ENCODE data around the gene MYL7.

Gene MYL7

DNA sequence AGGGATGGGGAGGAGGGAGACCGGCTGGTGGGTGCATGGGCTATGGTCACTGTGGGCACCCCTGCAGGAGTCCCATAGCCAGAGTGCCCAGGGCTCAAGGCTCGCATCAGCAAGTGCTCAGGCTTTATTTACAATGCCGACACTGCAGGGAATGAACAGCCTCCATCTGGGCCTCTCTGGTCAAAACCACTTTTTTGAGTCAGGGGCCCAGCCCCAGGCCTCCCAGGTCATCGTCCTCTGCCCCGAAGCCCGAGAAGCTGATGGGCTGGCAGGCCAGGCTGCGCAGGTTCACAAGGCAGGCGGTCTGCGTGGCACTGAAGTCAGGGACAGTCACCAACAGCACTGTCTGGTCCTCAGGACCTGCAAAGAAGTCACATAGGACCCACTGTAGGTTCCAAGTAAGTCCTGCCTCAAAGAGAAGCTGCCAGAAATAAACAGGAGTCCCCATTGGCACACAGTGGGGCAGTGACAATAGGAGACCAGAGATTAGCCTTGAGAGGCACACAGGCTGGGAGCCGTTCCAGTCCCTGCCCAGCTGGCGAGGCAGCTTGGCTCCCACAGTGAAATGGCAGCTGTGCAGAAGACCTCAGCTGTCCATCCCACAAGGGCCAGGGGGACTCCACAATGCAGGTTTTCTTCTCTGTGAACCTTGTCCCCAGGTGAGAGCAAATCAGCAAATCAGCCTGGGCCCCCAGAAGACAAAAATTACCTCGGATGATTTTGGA lies 26.4 kb downstream of the MYL7 start:
- Histone ChIP-seq H3K27ac (ENCODE audit: low read depth, low read length) (no peak overlapping the region), H3K4me1 (ENCODE audit: control insufficient read depth, insufficient read depth, low read length) (no peaks in the 10 kb centered on the region), H3K9ac (ENCODE audit: low read depth, low read length) (no peak overlapping the region), H3K36me3 (ENCODE audit: control insufficient read depth, insufficient read depth, low read length) (peaks cover 82% of the 10 kb centered on the region), H3K27me3 (ENCODE audit: control insufficient read depth, insufficient read depth, low read length) (no peaks in the 10 kb centered on the region), H3K4me3 (ENCODE audit: low read depth, low read length) (no peak overlapping the region), H3K9me3 (ENCODE audit: control insufficient read depth, insufficient read depth, low read length) (no peaks in the 10 kb centered on the region)

DNA sequence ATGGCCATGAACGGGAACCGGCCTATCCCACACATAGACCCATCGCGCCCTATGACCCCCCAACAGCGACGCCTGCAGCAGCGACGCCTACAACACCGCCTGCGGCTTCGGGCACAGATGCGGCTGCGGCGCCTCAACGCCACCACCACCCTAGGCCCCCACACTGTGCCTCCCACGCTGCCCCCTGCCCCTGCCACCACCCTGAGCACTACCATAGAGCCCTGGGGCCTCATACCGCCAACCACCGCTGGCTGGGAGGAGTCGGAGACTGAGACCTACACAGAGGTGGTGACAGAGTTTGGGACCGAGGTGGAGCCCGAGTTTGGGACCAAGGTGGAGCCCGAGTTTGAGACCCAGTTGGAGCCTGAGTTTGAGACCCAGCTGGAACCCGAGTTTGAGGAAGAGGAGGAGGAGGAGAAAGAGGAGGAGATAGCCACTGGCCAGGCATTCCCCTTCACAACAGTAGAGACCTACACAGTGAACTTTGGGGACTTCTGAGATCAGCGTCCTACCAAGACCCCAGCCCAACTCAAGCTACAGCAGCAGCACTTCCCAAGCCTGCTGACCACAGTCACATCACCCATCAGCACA lies 27.3 kb downstream of the MYL7 start:
- peaks cover 77% of the 10 kb centered on the region for H3K36me3 ChIP-seq (ENCODE audit: control insufficient read depth, insufficient read depth, low read length)

DNA sequence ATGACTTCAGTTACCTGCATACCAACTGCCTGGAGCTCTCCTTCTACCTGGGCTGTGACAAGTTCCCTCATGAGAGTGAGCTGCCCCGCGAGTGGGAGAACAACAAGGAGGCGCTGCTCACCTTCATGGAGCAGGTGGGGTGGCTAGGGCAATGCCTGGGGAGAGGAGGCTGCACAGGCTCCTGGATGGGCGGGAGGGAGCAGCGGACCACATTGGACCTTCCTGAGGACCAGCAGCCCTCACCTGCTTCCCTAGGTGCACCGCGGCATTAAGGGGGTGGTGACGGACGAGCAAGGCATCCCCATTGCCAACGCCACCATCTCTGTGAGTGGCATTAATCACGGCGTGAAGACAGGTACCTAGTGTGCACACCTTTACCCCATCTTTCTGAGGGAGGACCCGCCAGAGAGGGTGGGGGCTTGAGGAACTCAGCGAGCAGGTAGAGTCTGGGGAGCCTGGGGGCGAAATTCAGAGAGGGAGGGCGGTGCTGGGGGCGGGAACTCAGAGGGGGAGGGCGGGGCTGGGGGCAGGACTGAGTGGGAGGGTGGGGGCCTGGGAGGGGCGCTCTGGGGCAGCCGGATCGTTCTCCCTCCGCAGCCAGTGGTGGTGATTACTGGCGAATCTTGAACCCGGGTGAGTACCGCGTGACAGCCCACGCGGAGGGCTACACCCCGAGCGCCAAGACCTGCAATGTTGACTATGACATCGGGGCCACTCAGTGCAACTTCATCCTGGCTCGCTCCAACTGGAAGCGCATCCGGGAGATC lies 28.0 kb downstream of the MYL7 start:
- H3K27ac ChIP-seq (ENCODE audit: low read depth, low read length), result no peak overlapping the region
- no peaks in the 10 kb centered on the region for H3K27me3 ChIP-seq (ENCODE audit: control insufficient read depth, insufficient read depth, low read length)
- peaks cover 74% of the 10 kb centered on the region for H3K36me3 ChIP-seq (ENCODE audit: control insufficient read depth, insufficient read depth, low read length)
- H3K4me3 ChIP-seq (ENCODE audit: low read depth, low read length), result no peak overlapping the region
- no peaks in the 10 kb centered on the region for H3K4me1 ChIP-seq (ENCODE audit: control insufficient read depth, insufficient read depth, low read length)
- H3K9me3 ChIP-seq (ENCODE audit: control insufficient read depth, insufficient read depth, low read length), result no peaks in the 10 kb centered on the region
- H3K9ac ChIP-seq (ENCODE audit: low read depth, low read length), result no peak overlapping the region

More for the DNA sequence above, 27.3 kb downstream of the MYL7 start:
- Histone ChIP-seq H3K4me3 (ENCODE audit: low read depth, low read length) (no peak overlapping the region), H3K27ac (ENCODE audit: low read depth, low read length) (no peak overlapping the region), H3K27me3 (ENCODE audit: control insufficient read depth, insufficient read depth, low read length) (no peaks in the 10 kb centered on the region), H3K9me3 (ENCODE audit: control insufficient read depth, insufficient read depth, low read length) (no peaks in the 10 kb centered on the region), H3K9ac (ENCODE audit: low read depth, low read length) (no peak overlapping the region), H3K4me1 (ENCODE audit: control insufficient read depth, insufficient read depth, low read length) (no peaks in the 10 kb centered on the region)

DNA sequence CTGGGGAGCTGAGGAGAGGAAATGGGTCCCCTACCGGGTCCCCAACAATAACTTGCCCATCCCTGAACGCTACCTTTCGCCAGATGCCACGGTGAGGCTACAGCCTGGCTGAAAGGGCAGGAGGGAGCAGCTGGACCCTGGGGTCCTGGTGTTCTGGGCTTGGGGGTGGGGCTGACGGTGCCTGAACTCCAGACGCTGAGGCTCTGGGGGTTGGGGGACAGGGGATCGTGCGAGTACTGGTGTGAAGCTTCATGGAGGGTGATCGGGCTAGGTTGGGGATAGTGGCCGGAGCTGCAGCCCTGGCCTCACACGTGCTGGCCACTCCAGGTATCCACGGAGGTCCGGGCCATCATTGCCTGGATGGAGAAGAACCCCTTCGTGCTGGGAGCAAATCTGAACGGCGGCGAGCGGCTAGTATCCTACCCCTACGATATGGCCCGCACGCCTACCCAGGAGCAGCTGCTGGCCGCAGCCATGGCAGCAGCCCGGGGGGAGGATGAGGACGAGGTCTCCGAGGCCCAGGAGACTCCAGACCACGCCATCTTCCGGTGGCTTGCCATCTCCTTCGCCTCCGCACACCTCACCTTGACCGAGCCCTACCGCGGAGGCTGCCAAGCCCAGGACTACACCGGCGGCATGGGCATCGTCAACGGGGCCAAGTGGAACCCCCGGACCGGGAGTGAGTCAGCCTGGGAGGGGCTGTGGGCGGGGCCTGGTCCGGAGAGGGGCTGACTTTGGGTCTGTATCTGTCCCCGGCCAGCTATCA lies 28.7 kb downstream of the MYL7 start:
- H3K4me3 ChIP-seq (ENCODE audit: low read depth, low read length), result no peak overlapping the region
- H3K27me3 ChIP-seq (ENCODE audit: control insufficient read depth, insufficient read depth, low read length), result no peaks in the 10 kb centered on the region
- peaks cover 66% of the 10 kb centered on the region for H3K36me3 ChIP-seq (ENCODE audit: control insufficient read depth, insufficient read depth, low read length)
- no peak overlapping the region for H3K9ac ChIP-seq (ENCODE audit: low read depth, low read length)
- no peaks in the 10 kb centered on the region for H3K4me1 ChIP-seq (ENCODE audit: control insufficient read depth, insufficient read depth, low read length)
- H3K27ac ChIP-seq (ENCODE audit: low read depth, low read length), result no peak overlapping the region
- no peaks in the 10 kb centered on the region for H3K9me3 ChIP-seq (ENCODE audit: control insufficient read depth, insufficient read depth, low read length)

DNA sequence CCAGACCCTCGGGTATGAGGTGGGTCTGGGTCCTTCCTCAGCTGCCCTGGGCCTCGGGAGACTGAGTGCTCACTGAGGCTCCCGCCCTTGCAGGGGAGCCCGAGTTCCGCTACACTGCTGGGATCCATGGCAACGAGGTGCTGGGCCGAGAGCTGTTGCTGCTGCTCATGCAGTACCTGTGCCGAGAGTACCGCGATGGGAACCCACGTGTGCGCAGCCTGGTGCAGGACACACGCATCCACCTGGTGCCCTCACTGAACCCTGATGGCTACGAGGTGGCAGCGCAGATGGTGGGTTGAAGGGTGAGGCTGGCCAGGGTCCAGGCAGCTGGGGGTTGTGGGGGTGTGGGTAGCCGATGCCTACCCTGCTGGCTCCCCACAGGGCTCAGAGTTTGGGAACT lies 29.4 kb downstream of the MYL7 start:
- H3K9ac ChIP-seq (ENCODE audit: low read depth, low read length), result no peak overlapping the region
- no peaks in the 10 kb centered on the region for H3K4me1 ChIP-seq (ENCODE audit: control insufficient read depth, insufficient read depth, low read length)
- no peaks in the 10 kb centered on the region for H3K9me3 ChIP-seq (ENCODE audit: control insufficient read depth, insufficient read depth, low read length)
- no peaks in the 10 kb centered on the region for H3K27me3 ChIP-seq (ENCODE audit: control insufficient read depth, insufficient read depth, low read length)
- H3K4me3 ChIP-seq (ENCODE audit: low read depth, low read length), result no peak overlapping the region
- no peak overlapping the region for H3K27ac ChIP-seq (ENCODE audit: low read depth, low read length)
- peaks cover 59% of the 10 kb centered on the region for H3K36me3 ChIP-seq (ENCODE audit: control insufficient read depth, insufficient read depth, low read length)

DNA sequence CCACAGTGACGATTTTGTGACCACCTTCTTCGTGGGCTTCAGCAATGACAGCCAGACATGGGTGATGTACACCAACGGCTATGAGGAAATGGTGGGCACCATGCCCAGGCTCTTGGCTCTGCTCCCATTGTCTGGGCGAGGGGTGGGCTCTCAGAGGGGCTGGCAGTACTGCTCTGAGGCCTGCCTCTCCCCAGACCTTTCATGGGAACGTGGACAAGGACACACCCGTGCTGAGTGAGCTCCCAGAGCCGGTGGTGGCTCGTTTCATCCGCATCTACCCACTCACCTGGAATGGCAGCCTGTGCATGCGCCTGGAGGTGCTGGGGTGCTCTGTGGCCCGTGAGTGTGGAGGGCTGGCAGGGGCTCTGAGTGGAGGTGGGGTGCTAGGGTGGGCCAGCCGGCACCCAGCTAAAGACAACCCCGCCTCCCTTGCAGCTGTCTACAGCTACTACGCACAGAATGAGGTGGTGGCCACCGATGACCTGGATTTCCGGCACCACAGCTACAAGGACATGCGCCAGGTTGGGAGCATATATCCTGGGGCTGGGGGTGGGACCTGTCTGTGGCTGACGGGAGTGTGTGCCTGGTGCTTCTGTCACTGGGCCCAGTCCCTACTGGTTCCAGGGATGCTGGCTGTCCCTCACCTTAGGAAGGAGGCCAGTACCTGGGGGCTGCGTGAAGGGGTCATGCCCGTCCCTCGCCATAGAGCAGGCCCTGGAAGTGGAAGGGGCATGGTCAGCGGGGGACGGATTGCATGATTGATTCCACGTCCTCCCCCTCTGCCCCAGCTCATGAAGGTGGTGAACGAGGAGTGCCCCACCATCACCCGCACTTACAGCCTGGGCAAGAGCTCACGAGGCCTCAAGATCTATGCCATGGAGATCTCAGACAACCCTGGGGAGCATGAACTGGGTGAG lies 30.2 kb downstream of the MYL7 start:
- H3K9ac ChIP-seq (ENCODE audit: low read depth, low read length), result no peak overlapping the region
- H3K27me3 ChIP-seq (ENCODE audit: control insufficient read depth, insufficient read depth, low read length), result no peaks in the 10 kb centered on the region
- no peaks in the 10 kb centered on the region for H3K4me1 ChIP-seq (ENCODE audit: control insufficient read depth, insufficient read depth, low read length)
- H3K36me3 ChIP-seq (ENCODE audit: control insufficient read depth, insufficient read depth, low read length), result peaks cover 52% of the 10 kb centered on the region
- H3K9me3 ChIP-seq (ENCODE audit: control insufficient read depth, insufficient read depth, low read length), result no peaks in the 10 kb centered on the region
- no peak overlapping the region for H3K27ac ChIP-seq (ENCODE audit: low read depth, low read length)
- no peak overlapping the region for H3K4me3 ChIP-seq (ENCODE audit: low read depth, low read length)

DNA sequence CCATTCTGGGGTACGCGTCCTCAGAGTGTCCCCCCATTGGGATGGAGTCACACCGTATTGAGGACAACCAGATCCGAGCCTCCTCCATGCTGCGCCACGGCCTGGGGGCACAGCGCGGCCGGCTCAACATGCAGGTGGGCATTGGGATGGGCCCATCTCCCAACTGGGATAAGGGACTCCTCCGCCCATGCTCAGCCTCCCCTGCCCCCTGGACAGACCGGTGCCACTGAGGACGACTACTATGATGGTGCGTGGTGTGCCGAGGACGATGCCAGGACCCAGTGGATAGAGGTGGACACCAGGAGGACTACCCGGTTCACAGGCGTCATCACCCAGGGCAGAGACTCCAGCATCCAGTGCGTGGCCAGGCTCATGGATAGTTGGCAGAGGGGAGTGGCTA lies 31.1 kb downstream of the MYL7 start:
- H3K4me1 ChIP-seq (ENCODE audit: control insufficient read depth, insufficient read depth, low read length), result peaks cover 6% of the 10 kb centered on the region; the same call in 1 of the 2 replicates
- no peaks in the 10 kb centered on the region for H3K9me3 ChIP-seq (ENCODE audit: control insufficient read depth, insufficient read depth, low read length)
- H3K4me3 ChIP-seq (ENCODE audit: low read depth, low read length), result no peak overlapping the region
- no peak overlapping the region for H3K27ac ChIP-seq (ENCODE audit: low read depth, low read length)
- H3K27me3 ChIP-seq (ENCODE audit: control insufficient read depth, insufficient read depth, low read length), result peaks cover 7% of the 10 kb centered on the region; the same call in 1 of the 2 replicates
- H3K9ac ChIP-seq (ENCODE audit: low read depth, low read length), result no peak overlapping the region
- peaks cover 42% of the 10 kb centered on the region for H3K36me3 ChIP-seq (ENCODE audit: control insufficient read depth, insufficient read depth, low read length)

DNA sequence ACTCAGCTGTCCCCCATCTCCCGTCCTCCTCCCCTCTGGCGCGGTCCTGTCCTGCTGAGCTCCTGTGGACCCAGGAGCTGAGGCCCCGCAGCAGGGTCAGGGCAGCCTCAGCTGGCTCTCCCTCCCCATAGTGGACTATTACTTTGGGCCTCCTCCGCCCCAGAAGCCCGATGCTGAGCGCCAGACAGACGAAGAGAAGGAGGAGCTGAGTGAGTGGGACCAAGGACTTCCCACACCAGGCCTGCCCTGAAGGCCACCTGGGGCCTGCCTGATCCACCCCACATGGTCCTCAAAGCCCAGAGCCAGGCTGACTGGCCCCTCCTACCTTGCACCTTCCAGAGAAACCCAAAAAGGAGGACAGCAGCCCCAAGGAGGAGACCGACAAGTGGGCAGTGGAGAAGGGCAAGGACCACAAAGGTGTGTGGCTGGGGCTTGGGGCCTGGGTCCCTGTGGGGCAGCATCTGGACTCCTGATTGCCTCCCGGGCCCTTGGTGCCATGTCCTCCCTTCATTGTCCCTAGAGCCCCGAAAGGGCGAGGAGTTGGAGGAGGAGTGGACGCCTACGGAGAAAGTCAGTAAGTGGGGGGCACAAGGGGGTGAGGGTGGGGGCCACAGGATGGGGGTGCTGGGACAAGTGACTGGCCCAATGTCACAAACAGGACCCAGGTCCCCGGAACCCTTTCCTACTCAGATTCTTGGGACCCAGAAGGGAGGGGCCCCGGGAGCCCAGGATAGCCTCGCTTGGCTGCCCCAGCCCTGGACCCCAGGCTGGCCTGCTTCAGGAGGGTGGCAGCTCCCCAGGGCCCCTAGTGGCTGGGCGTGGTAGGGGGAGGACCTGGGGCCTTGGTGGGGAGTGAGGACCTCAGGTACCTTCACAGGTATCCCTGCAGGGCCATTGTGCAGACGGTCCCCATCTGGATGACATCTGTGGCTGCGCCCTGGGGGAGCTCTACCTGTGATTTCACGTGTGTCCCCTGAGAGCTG lies 32.1 kb downstream of the MYL7 start:
- Histone ChIP-seq H3K9me3 (ENCODE audit: control insufficient read depth, insufficient read depth, low read length) (no peaks in the 10 kb centered on the region), H3K27me3 (ENCODE audit: control insufficient read depth, insufficient read depth, low read length) (peaks cover 9% of the 10 kb centered on the region; the same call in 1 of the 2 replicates), H3K9ac (ENCODE audit: low read depth, low read length) (no peak overlapping the region), H3K4me3 (ENCODE audit: low read depth, low read length) (no peak overlapping the region), H3K27ac (ENCODE audit: low read depth, low read length) (no peak overlapping the region), H3K36me3 (ENCODE audit: control insufficient read depth, insufficient read depth, low read length) (peaks cover 32% of the 10 kb centered on the region), H3K4me1 (ENCODE audit: control insufficient read depth, insufficient read depth, low read length) (peaks cover 8% of the 10 kb centered on the region; the same call in 1 of the 2 replicates)

DNA sequence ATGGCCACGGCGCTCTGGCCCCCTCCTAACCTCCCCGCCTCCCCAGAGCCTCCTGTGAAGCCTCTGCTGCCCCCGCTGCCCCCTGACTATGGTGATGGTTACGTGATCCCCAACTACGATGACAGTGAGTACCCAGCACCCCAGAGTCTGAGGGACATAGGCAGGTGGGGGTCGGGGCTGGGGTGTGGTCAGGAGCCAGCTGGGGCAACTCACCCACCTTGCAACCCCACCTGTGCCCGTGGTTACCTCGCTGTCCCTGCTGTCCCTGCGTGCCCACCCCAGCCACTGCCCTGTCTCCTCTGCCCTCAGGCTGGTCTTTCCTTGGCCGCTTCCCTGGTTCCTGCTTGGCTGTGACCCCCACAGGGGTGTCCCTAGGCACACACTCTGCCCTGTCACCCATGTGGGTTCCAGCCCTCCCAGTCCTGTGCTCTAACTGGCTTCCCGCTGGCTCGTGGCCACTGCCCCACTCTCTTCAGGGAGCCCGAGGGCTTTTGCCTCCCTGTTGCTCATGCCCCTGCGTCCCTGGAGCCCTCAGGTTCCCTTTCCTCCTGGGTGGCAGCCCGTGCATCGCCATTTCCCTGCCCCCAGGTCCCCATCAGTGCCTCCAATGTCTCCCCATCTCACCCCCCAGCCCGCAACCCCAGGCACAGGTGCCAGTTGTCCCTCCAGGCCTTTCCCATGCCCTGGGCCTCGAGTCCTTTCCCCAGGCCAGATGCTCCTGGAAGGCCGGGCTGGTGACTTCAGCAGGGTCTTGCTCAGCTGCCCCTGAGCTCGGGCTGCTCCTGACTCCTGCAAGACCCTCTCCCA lies 33.0 kb downstream of the MYL7 start:
- no peak overlapping the region for H3K4me3 ChIP-seq (ENCODE audit: low read depth, low read length)
- H3K36me3 ChIP-seq (ENCODE audit: control insufficient read depth, insufficient read depth, low read length), result peaks cover 26% of the 10 kb centered on the region
- peaks cover 12% of the 10 kb centered on the region for H3K27me3 ChIP-seq (ENCODE audit: control insufficient read depth, insufficient read depth, low read length)
- H3K4me1 ChIP-seq (ENCODE audit: control insufficient read depth, insufficient read depth, low read length), result peaks cover 8% of the 10 kb centered on the region; the same call in 1 of the 2 replicates
- no peak overlapping the region for H3K9ac ChIP-seq (ENCODE audit: low read depth, low read length)
- no peaks in the 10 kb centered on the region for H3K9me3 ChIP-seq (ENCODE audit: control insufficient read depth, insufficient read depth, low read length)
- no peak overlapping the region for H3K27ac ChIP-seq (ENCODE audit: low read depth, low read length)

Data from HUES48 (cell line).